Thyroid gland (tissue), 4 donors: ENCODE data around the gene PILRA. TPM values are rescaled to one million over a fixed set of nuclear protein-coding genes. Genes with fewer than 3 reads are reported as not detected.
A peak's percentile ranks its signal among the peaks of the same experiment; 100 is the strongest.
"Not testable (repeated sequence)": the region's sequence is repeated elsewhere in the genome, so short reads cannot be mapped to it uniquely, and the experiment has no call there.

ENCODE experiments used
- DNase-seq, 2 donors: peaks; one replicate each; pipeline ENCODE4 v3.0.0-alpha.2; 2019
- H3K27ac ChIP-seq, 3 donors: fragments of 200-600 bp; sonication (generic); 1 replicate in 2 of 3; 2 replicates in 1 of 3; pipeline ENCODE4 v1.5.1; 2016 to 2019; ENCODE audit warnings: mild to moderate bottlenecking in 1 of 3, moderate library complexity in 1 of 3
- H3K27me3 ChIP-seq: fragments of 200-600 bp; sonication (generic); one replicate; pipeline ENCODE4 v1.5.1; 2019
- H3K36me3 ChIP-seq, 2 donors: fragments of 200-600 bp; sonication (generic); one replicate each; pipeline ENCODE4 v1.5.1; 2016 to 2019
- H3K4me1 ChIP-seq, 2 donors: fragments of 200-600 bp; sonication (generic); one replicate each; pipeline ENCODE4 v1.5.1; 2017 to 2019
- H3K4me3 ChIP-seq, 3 donors: fragments of 200-600 bp; sonication (generic); replicated peaks in 1 of 3; 1 replicate in 2 of 3; 2 replicates in 1 of 3; pipeline ENCODE4 v1.5.1; 2016; ENCODE audit warnings: mild to moderate bottlenecking in 1 of 3
- H3K9me3 ChIP-seq: fragments of 200-600 bp; sonication (generic); one replicate; pipeline ENCODE4 v1.5.1; 2017
- CTCF ChIP-seq, 6 experiments: fragments of 200-600 bp in 3 of 6; fragments of 450-650 bp in 3 of 6; sonication (generic) in 3 of 6; IDR thresholded peaks; one replicate each; pipeline ENCODE4 v1.5.1; 2016 to 2019; ENCODE audit warnings: antibody characterized with exemption in 6 of 6, mild to moderate bottlenecking in 2 of 6, inconsistent platforms in 1 of 6, moderate library complexity in 1 of 6
- POLR2A ChIP-seq, 2 donors: fragments of 450-650 bp; IDR thresholded peaks; one replicate each; pipeline ENCODE4 v1.6.1; 2017; ENCODE audit warnings: antibody characterized with exemption in 2 of 2, mild to moderate bottlenecking in 2 of 2, moderate library complexity in 1 of 2
- WGBS, 2 donors: methylation state at CpG; one replicate each; pipeline ENCODE4 v1.1.5; 2017; 5-methylcytosine and 5-hydroxymethylcytosine counted together
- intact Hi-C: fragments of 100-400 bp; cut with DNase I; formaldehyde crosslinking; loops from one replicate; pipeline ENCODE4 v1.15.1; 2023
- total RNA-seq, 4 donors: library from RNA; depleted of rRNA; stranded (reverse); fragments of >200 nt; gene quantifications; one replicate each; pipeline ENCODE4 v1.2.3, GENCODE V29; 2016

The PILRA gene
- total RNA-seq, 4 donors from 2014 or later = 2.4 to 6.4 (median 4.4) TPM

DNA sequence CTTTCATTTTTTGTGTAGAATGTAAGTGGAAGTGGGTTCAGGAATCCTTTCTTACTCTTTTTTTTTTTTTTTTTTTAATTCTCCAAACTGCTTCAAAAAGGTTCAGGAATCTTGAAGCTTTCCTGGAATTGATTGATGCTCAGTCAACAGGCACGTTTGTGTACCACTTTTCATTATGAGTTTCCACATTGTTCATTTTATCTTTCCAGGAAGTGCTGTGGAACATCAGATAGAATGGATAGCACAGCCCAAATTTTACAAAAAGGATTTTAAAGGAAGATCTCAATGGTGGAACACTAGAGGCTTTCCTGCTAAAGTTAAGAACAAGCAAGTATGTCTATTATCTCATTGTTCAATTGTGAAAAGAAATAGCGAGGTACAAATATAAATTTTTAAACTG is 64.9 kb downstream of the PILRA start:
- Histone ChIP-seq H3K4me1 (peaks cover 8 to 29% of the 10 kb centered on the region in 2 donors), H3K36me3 (peaks cover 17% of the 10 kb centered on the region in 2 donors), H3K9me3 (no peaks in the 10 kb centered on the region), H3K27me3 (no peaks in the 10 kb centered on the region), H3K4me3 (no peak overlapping the region), H3K27ac (no peak overlapping the region)
- DNase-seq = no peak
- 59 to 70% methylated on average over 2 of the region's 2 CpGs for WGBS, 2 donors
- no peak for TF ChIP-seq POLR2A (IDR thresholded peaks at IDR 0.05)
- intact Hi-C loops = no loop called here

- intact Hi-C loops, H3K9me3 ChIP-seq, H3K4me3 ChIP-seq, DNase-seq, H3K27ac ChIP-seq, H3K27me3 ChIP-seq: not testable (repeated sequence)
- 90 to 94% methylated on average over 8 of the region's 8 CpGs for WGBS, 2 donors
- peaks cover 11% of the 10 kb centered on the region in 2 donors for H3K36me3 ChIP-seq
- H3K4me1 ChIP-seq = peaks cover 8 to 23% of the 10 kb centered on the region in 2 donors
Observed at GRCh38 chr7:100438731-100439130, 65.4 kb downstream of the PILRA start.

- peaks cover 8 to 18% of the 10 kb centered on the region in 2 donors for H3K4me1 ChIP-seq
- intact Hi-C loops, H3K27me3 ChIP-seq, H3K36me3 ChIP-seq, H3K4me3 ChIP-seq, H3K9me3 ChIP-seq, DNase-seq, H3K27ac ChIP-seq: not testable (repeated sequence)
- WGBS, 2 donors = 91 to 92% methylated on average over 7 of the region's 7 CpGs
Observed at GRCh38 chr7:100439244-100439643, 66.0 kb downstream of the PILRA start.

DNA sequence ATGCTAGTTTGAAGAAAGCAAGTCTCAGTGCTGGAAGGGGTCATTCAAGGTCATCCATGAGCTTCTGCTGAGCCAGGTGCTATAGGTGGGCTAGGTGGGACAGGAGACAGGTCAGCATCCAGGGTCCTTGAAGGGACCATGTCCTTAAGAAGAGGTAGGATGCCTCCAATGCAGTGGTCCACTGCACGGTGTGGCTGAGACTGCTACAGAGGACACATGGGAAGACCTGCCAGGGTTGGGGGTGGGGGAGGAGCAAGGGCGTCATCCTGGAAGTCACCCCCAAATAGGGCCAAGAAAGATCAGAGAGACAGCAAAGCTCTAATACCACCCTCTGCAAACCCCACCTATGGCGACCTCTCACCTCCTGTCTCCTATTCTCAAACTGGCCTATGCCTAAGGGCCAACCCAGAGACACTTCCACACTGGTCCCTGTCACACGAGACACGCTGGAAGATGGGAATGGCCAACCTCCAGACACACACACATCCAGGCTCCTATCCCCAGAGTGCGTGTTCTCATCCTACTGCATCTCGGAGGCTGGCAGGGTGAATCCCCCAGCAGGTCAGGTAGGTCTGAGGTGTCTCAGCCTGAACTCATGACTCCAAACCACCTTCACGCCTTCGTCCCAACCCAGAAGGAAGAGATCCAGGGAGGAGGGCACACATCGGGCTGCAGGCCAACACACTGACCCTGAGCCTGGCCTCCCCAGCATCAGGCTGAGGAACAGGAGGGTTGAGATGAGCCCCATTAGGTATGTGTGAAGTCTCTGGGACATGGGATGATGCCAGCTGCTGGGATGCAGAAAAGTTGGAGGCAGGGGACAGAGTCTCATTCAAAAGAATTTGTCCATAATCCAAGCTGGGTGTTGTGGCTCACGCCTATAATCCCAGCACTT is 68.6 kb downstream of the PILRA start:
- Histone ChIP-seq H3K36me3 (no peaks in the 10 kb centered on the region), H3K4me1 (peaks cover 0 to 19% of the 10 kb centered on the region in 2 donors), H3K4me3 (no peak overlapping the region), H3K9me3 (no peaks in the 10 kb centered on the region), H3K27me3 (no peaks in the 10 kb centered on the region), H3K27ac (no peak overlapping the region)
- TF ChIP-seq POLR2A (IDR thresholded peaks at IDR 0.05) = no peak
- TF ChIP-seq CTCF (IDR thresholded peaks at IDR 0.05) = no peak
- 87 to 99% methylated on average over 11 of the region's 11 CpGs for WGBS, 2 donors
- intact Hi-C loops = no loop called here
- DNase-seq = no peak

GRCh38 chr7:100443096-100443840 is 70.0 kb downstream of the PILRA start:
- intact Hi-C loops = no loop called here
- peaks cover 0 to 15% of the 10 kb centered on the region in 2 donors for H3K4me1 ChIP-seq
- TF ChIP-seq CTCF (IDR thresholded peaks at IDR 0.05) (no peak), POLR2A (IDR thresholded peaks at IDR 0.05) (no peak)

GRCh38 chr7:100444311-100445278 is 71.3 kb downstream of the PILRA start:
- 53 to 57% methylated on average over 12 to 13 of the region's 14 CpGs for WGBS, 2 donors
- Histone ChIP-seq H3K36me3 (no peaks in the 10 kb centered on the region), H3K27ac (peak overlapping the region; percentile 47 to 80 (median 48)), H3K4me3 (no peak overlapping the region), H3K4me1 (peaks cover 8 to 22% of the 10 kb centered on the region in 2 donors), H3K9me3 (no peaks in the 10 kb centered on the region), H3K27me3 (no peaks in the 10 kb centered on the region)
- peak in 1 of 2 donors; percentile 27 for DNase-seq
- no peak for TF ChIP-seq POLR2A (IDR thresholded peaks at IDR 0.05)
- no peak for TF ChIP-seq CTCF (IDR thresholded peaks at IDR 0.05)
- intact Hi-C loops = no loop called here

More at GRCh38 chr7:100443096-100443840, 70.0 kb downstream of the PILRA start:
- Histone ChIP-seq H3K9me3 (no peaks in the 10 kb centered on the region), H3K36me3 (no peaks in the 10 kb centered on the region), H3K27ac (peak overlapping the region in 2 of 3 donors; percentile 47 to 80), H3K27me3 (no peaks in the 10 kb centered on the region), H3K4me3 (no peak overlapping the region)
- no peak for DNase-seq
- 90 to 91% methylated on average over 9 of the region's 9 CpGs for WGBS, 2 donors
